Stimulated activated CD8-positive, alpha-beta memory T cell treated with anti-CD3 and anti-CD28 coated beads, Interleukin-2, amount 100 ng/mL, for 1 hour (primary cell): ENCODE results near the gene RNLS.

Source experiments
- DNase-seq, 2 donors: peaks; one replicate each; pipeline ENCODE4 v3.0.0-alpha.2; 2020; ENCODE audit warnings: low read depth in 2 of 2

The RNLS gene

DNA sequence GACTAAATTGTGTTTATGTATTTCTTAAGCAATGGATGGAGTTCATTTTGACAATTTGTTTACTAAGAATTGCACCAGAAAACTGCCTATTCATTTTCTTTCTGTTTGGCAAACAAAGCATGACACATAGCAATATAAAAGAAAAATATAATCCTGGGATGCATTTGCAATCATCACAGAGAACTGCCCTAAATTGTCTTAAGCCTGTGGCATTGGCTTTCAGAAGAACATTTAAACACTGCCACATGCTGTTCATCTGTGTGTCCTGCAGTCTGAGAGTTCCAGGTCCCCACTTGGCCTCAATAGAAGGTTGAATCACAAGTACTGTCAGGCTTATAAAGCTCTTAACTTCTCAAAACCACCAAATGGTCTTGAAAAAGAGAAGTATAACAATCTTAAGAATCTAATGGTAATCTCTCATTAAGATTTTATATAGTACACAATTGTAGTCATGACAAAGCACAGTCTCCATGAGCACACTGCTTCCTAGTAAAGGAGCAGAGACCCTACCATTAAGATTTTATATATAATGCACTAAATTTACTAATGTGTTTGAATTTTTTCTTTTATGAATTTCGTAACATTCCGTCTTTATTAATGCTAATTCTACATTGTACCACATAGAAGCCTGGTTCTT, 29.9 kb downstream of the RNLS start:
- DNase-seq: no peak

DNA sequence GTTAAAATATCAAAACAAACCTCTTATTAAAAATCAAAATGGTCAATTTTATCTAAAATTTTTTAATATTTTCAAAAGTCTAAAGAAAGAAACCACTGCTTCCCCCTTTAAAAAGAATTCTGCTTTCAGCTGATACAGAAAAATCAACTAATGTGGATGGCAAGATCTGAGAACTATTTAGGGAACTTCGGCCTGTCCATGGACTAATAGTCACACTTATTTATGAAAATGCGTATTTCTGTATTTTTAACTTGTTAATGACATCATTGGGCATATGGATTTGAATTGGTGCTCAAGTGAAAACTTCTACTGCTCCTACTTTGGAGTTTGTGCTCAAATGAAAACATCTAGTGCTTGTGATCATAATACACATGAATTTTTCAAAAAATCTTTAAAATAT, 31.9 kb downstream of the RNLS start:
- no peak for DNase-seq

DNA sequence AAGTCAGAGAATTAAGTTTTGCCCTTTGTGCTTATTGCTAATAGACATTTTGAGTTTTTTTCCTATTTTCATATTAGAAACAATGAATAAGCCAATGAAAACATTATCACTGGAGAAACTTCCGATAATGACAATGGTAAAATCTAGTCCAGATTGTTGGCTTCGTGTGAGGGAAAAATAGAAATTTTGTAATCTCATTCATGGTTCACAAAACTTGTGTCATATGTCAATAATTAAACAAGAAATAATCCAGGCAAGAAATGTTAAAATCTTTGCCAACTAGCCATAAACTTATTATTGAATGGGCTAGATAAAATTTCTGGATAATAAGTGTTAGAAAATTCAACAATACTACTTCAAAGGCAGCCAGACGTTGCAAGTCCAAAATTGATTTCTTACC, 36.6 kb downstream of the RNLS start:
- DNase-seq: no peak

DNA sequence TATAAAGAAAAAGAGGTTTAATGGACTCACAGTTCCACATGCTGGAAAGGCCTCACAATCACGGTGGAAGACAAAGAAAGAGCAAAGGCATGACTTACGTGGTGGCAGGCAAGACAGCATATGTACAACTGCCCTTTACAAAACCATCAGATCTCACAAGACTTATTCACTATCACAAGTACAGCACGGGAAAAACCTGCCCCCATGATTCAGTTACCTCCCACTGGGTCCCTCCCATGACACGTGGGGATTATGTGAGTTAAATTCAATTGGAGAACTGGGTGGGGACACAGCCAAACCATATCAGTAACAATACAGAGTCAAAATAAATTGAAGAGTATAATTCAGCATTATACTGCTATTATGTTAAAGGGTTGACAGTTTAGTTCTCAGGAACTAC, 37.8 kb downstream of the RNLS start:
- no peak for DNase-seq

DNA sequence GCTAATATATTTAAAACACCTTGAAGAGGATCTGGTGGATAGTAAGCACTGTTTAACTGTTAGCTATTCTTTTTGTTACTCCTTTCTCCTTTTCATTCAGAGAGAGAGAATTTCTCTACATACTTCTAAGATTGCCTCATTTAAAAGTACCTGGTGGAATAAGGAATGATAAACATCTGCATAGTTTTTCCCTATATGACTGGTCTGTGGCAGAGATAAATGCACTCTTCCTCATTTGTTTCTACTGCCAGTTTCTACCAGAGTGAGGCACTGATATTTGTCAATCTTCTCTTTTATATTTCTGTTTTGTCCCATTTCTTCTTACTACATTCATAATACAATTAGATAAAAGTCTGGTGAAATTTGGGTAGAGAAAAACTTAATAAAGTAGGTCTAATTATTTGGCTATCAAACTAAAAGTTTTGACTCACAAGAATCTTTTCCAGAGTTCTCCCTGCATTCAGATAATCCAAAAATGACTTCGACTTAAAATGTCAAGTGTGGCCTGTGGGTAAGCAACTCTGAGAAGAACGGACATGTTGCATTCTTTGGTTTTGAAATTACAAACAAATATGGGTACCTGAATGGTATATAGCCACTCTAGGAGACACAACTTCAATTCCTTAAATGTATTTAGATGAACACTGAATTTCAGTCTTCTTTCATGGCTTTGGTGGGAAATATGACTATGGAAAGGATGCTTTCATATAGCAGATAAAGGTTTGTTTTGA, 38.8 kb downstream of the RNLS start:
- no peak for DNase-seq

DNA sequence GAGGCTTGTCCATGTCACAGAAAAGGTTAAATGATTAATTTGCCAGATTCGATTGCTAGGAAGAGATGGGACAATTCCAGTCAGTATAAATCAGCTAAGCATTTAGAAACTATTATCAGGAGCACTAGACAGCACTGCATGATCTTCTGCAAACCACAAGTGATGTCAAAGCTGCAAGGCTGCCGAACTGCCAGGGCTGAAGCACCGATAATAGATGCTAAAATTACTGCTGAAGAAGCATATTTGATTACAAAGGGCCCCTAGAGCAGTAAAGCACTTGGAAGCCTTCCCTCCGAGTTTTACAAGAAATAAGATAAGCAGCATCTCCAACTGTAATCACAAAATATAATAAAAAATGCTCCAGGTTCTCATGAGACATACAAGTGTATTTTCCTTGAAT, 40.6 kb downstream of the RNLS start:
- no peak for DNase-seq

DNA sequence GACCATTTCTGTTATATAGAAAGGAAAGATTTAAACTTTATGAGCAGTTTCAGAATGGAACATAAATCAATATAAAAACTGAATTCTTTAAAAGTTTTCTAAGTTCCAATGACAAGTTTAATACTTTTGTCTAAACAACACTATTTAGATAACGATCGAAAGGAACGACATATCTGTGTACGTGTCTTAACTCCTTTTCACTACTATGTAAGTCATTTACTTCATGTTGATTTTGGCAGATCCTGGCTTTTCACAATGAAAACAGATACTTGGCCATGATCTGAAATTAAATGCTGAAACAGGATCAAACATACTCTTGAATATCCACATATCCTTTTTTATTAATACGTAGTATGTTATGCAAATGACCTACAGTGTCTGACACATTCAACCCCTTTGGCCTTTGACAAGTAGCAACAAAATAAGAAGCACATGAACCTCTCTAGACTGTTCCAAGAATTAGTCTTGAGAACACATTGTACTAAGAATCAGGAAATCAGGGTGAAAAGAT, 41.9 kb downstream of the RNLS start:
- DNase-seq: no peak

DNA sequence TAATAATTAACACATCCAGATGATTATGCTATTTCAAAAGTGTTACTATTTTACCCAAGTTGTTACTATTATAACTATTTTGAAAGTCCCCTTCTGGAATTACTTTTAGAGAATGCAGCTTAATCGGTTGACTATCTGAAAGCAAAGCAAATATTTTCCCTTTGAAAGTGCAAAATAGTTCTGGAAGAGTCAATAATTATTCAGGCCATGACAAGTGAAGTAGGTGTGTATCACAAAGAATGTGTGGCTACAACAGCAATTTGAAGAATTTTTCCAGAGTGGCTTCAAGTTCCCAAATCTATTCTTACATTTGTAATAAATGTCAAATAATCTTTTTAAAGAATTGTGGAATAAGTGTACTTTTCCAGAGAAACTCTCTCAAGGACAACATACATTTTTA, 42.8 kb downstream of the RNLS start:
- no peak for DNase-seq

DNA sequence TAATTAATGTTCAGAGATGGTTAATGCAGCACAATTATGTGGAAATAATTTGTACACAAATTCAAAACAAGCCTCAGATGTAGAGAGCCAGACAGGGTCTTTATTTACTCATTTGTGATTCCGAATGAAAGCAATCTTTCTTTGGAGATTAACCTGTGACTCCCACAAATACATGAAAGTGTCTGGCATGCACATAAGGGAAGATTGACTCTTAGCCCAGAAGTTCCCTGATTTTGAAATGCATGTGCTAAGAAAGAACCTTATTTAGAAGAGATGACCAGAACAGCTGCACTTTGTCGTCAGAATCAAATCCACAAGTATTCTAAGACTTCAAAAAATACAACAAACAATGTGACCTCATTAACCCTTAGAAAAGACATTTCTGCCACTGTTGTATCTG, 45.1 kb downstream of the RNLS start:
- no peak for DNase-seq

DNA sequence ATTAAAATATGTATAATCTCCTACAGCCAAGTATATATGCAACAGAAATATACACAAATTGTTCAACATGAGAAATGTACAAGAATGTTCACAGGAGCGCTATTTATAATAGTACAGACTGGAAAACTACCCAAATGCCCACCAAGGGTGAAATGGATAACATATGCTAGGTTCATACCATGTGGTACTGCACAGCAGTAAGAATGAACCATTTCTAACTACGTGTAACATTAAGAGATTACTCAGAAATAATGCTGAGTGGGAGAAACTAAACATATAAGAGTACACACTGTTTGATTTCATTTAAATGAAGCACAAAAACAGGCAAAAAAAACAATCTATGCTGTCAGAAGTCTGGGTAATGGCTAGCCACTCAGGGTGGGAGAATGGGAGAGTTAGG, 45.8 kb downstream of the RNLS start:
- no peak for DNase-seq

DNA sequence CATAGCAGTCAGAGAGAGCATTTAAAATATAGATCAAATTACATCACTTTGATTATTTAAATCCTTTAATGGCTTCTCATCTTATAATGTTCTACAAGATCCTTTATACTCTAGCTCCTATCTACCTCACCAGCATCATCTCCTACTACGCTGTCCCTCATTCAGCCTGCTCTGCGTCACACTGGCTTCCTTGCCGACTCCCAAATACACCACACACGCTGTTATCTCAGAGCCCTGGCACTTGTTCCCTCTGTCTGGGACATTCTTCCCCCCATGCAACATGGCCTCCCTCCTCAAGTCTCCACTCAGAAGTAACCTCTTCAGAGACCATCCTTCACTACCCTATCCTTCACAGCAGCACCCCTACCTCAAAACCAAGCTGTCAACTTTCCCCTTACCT, 46.7 kb downstream of the RNLS start:
- DNase-seq: no peak

DNA sequence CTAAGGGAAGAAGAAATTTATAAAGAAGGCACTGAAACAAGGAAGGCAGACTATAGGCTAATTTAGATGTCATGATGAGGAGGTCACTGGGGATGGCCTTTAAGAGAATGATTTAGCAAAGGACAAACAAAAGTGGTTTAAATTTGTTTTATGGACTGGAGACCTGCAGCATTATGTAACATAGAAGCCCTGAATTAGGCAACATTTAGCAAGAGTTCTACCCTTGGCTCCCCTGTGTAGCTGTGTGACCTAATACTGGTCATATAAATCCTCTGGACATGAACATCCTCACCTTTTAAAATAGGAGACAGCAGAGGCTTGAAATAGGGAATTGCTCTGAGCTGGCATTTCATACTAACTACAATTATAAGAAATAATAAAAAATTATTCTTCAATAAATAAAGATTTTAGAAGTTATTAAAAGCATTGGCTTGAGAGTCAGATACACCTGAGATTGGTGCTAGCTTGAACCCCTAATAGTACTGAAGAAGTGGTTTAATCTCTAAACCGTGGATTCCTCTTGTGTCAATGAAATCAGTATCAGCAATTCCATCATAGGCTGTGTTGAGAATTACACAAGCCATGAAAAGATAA, 48.9 kb downstream of the RNLS start:
- no peak for DNase-seq

DNA sequence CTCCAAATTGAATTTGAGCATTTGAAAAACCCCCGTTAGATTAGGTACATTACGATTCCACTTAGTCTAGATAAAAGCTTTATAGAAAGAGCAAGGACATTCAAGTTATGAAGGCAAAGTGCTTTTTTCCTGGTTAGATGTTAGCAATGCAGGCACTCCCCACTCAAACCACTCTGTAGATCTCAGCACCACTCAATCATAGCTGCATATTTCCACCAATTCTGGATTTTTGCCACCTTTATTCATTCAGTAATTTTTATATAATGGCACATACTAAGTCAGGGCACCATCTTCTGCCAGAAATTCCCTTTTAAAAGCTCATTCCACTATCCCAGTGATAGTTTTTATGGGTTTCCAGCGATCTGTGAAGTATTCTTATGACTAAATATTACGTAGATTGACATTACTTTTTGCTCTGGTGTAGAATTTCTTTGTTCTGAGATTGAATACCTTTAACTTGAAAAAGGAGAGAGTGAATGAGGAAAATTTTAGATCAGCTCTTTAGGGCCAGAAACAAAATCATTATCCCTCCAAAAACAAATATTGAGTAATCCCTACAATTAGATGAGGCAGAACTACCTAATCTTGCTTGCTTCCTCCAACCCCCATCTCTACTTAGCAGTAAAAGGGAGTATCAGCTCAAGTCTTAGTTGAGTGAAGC, 51.6 kb downstream of the RNLS start:
- no peak for DNase-seq

DNA sequence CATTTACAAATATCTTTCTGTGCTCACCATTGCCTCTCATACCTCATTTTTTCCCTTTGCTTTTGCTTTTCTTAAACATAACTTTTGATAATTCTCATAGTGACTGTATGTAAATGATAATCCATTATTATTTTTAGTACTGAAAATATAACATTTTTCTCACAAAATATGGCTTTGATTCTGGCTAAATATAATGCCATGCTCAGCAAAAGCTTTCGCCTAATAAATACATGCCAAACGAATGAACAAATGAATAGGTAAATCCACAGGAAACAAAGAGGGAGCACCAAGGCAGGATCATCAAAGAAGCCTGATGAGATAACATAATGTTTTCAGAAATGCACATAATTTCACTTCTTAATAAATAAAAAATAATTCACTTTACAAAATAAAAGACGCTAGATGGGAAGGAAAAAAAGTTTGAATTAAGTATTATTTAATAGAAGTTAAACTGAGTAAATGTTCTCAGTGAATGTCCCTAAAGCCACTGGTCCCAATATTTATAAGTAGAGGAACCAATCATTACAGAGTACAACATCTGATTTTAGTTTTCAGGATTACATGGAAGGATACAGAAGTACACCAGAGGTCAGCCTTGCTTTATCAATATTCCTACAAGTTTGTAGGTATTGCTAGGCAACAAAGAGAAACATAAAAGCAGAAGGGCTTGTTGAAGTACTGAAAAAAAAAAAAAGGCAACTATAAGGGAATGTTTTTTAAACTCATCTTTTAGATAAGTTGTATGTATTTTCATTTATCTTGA, 52.3 kb downstream of the RNLS start:
- DNase-seq: no peak

DNA sequence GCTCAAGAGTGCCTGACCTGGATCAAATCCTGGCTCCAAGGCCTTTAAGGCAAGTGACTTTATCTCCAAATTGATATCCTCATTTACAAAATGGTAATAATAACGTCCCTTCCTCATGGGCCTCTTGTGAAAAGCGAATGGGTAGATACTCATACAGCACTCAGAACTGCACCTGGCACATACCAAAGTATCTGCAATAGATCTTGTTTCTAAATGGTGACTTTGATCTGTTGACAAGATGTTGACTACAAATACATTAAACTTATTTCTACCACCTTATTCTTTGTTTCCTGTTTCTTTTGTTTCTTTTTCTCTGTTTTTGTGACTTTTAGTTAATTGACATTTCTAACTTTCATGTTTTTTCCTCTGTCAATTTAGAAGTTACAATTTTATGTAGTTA, 53.0 kb downstream of the RNLS start:
- no peak for DNase-seq

DNA sequence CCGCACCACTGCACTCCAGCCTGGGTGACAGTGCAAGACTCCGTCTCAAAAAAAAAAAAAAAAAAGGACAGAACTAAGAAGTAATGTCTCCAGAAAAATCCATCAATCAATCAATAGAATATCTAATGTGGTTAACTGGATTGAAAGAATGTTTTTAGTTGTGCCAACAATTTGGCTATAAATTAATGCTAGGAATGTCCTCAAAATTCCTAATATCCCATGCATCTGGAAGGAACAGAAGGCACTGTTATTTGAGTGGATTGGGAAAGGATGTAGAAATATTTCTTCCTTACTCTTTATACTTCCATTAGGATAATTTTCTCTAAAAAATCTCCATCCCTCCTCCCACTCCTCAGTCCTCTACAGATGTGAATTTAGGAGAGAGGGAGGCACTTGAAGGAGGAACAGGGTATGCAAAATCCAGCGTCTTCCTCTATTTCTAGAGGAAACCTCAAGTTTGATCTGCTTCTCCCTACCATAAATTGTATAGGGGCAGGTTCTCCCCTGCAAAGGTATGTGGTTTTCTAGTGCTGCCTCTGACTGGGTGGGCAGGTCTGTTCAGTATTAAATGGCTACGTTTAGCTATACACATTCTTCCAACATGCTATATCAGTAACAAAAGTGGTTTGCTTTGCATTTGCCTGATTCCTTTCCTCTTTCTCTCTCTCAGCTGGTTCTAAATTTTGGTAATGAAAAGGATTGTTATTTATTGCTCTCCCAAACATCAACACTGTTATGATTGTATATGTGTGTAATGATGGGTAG, 54.1 kb downstream of the RNLS start:
- no peak for DNase-seq

DNA sequence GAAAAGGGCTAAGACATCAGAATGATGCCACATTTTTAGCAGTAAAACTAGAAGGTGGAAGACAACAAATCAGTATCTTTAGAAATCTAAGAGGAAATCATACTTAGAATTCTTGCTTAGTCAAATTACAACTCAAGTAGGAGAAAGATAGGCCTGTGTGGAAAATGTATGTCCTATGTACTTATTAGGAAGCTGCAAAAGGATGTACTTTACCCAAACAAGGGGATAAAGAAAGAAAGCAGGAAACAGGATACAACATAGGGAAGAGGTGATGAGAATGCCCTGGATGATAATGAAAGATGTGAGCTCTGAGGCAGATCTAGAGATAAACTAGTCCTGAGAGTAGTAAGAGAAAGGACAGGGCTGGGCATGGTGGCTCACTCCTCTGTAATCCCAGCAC, 54.9 kb downstream of the RNLS start:
- DNase-seq: no peak

DNA sequence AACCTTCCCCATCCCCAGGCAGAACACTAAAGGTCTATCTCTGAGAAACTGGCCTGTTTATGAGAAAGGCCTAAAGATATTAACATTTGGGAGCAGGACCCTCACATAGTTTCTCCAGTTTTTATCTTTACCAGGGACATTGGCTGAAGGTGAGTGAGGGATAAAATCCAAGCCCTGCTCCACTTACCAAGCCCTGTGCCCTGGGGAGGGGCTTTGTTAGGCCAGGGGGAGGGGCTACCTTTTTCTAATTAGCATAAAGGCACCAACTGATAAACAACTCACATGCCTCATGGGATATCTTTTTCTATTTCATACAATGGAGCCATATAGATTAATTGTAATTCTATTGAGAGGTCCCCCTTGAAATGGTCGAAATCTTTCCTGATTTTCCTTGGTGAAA, 55.9 kb downstream of the RNLS start:
- no peak for DNase-seq

DNA sequence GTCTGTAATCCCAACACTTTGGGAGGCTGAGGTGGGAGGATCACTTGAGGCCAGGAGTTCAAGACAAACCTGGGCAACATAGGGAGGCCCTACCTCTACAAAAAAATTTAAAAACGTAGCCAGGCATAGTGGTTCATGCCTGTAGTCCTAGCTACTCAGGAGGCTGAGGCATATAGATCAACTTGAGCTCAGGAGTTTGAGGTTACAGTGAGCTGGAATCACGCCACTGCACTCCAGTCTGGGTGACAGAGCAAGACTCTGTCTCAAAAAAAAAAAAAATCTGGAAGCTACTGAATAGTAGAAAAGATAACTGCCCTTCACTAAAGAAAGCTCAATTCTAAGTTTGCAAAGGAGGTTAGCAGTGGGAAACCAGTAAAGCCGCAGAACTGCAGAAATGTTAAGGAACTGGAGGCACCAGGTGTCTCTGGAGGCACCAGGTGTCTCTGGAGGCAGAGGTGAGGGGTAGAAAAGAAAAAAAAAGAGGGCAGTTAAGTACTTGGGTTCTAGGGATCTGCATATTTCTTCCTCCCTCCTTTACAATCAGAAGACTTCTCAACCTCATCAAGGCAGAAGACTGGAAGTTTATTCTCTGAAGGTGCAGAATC, 56.5 kb downstream of the RNLS start:
- no peak for DNase-seq

DNA sequence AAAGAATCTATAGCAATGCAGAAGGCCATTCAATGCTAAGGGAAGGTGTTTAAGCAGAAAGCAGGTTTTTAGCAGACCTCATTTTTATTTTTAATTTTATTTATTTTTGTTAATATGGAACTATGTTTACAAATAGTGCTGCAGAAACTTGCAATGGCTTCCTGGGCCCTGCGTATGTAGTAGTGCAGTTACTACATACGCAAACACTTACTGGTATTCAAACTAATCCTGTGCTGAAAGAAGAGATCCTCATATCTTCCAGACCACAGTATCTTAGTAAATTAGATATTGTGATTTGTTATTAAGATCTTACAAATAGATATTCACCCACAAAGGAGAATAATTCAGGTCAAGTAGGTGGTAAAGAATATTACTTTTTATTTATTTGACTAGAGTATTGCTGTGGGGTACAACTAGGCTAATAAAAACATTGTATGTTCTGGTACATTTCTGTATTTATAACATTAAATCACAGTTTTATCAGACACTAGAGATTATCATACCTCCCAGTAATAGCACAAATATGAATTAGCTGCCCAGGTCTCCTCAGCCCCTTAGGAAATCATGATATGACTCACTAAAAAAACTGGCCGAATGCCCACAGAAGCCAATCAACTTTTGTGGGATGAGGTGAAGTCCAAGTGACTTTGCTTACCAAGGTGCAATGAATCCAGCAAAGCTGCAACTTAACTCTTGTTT, 57.6 kb downstream of the RNLS start:
- no peak for DNase-seq
